ENCODE measurements around the gene CALN1.

Gene CALN1

DNA sequence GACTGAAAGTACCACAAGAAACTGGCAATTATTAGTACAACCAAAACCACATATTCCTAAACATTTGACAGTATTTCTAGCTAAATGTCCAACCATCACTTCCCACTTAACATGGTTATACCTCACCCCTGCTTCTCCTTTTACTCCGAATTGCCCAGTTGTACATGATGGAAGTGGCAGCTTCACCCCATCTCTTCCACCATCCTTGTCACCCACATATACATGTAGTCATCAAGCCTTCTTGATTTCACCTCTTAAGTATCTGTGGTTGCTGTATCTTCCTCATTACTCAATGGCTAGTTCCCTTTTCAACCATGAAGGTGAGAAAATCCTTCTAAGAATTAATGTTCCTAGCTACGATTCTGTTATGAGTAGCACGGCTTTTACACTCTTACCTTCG, 388.2 kb downstream of the CALN1 start:
- H3K36me3 ChIP-seq: no peaks in the 10 kb centered on the region
- no peak overlapping the region for H3K27ac ChIP-seq
- TF ChIP-seq Cebpa-rat (IDR thresholded peaks at IDR 0.05): no peak
- no peak overlapping the region for H3K4me2 ChIP-seq
- no peaks in the 10 kb centered on the region for H4K20me1 ChIP-seq
- H3K9me3 ChIP-seq (replicated peaks in 1 of 11): peaks cover 0 to 20% (median 3%) of the 10 kb centered on the region in 11 experiments; a peak in 4 of 22 replicates
- H3K4me3 ChIP-seq: no peak overlapping the region
- no peak overlapping the region for H3K9ac ChIP-seq
- H3K27me3 ChIP-seq: no peaks in the 10 kb centered on the region
- no peaks in the 10 kb centered on the region for H3K4me1 ChIP-seq

DNA sequence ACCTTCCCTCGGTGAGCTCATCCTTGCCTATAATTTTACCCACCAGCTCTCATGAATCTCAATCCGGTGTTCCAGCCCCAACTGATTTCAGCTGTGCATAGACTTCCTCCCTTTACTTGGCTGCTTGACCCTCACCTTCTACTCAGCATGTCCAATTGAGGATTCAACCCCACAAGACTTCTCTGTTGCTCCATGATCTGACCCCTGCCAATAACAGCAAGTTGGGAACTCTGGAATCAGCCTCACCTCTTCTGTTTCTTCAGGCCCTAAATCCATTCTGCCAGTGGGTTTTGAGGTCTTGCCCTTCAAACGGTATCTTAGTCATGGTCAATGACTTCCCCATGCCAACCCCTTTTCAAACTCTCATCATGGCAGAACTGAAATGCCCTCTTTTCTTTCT, 390.4 kb downstream of the CALN1 start:
- no peaks in the 10 kb centered on the region for H3K4me1 ChIP-seq
- TF ChIP-seq Cebpa-rat (IDR thresholded peaks at IDR 0.05): no peak
- H3K9me3 ChIP-seq (replicated peaks in 1 of 11): peaks cover 0 to 12% (median 3%) of the 10 kb centered on the region in 11 experiments; a peak in 4 of 22 replicates
- no peaks in the 10 kb centered on the region for H4K20me1 ChIP-seq
- no peak overlapping the region for H3K9ac ChIP-seq
- no peaks in the 10 kb centered on the region for H3K36me3 ChIP-seq
- H3K27ac ChIP-seq: no peak overlapping the region
- no peaks in the 10 kb centered on the region for H3K27me3 ChIP-seq
- no peak overlapping the region for H3K4me3 ChIP-seq
- H3K4me2 ChIP-seq: no peak overlapping the region

DNA sequence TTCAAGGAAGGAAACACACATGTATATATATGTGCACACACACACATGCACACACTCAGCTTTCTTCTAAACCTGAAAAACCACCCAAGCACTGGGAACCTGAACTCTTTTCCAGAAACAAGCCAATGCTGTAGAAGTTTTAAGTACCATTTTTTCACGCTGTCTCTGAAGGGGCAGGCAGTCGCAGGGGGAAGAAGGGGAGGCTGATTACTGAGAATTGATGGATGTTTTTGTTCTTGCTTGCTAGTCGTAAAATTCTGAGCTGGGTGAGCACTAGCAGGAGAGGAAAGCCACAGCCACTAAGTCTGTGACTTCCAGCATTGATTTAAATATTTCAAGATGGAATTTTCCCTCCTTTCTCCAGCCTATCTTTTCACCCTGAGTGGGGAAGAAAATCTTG, 391.8 kb downstream of the CALN1 start:
- Histone ChIP-seq H3K4me2 (no peak overlapping the region), H3K36me3 (no peaks in the 10 kb centered on the region)
- no peak for TF ChIP-seq Cebpa-rat (IDR thresholded peaks at IDR 0.05)

DNA sequence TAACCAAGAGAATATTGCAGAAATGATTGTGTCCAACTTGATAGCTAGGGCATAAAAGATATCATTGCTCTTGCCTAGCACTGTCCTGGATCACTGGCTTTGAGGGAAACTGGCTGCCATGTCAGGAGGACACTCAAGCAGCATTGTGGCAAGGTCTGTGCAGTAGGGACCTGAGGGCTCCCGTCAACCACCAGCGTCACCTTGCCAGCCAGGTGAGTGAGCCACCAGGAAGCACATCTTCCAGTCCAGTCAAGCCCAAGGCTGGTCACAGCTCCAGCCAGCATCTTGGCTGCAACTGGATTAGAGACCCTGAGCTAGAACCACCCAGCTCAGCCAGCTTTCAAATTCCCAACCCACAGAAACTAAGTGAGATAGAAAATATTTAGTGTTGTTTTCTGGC, 392.7 kb downstream of the CALN1 start:
- no peak overlapping the region for H3K4me3 ChIP-seq
- no peak overlapping the region for H3K27ac ChIP-seq
- H3K36me3 ChIP-seq: no peaks in the 10 kb centered on the region
- H3K9ac ChIP-seq: no peak overlapping the region
- H3K4me1 ChIP-seq: no peaks in the 10 kb centered on the region
- peaks cover 0 to 12% (median 3%) of the 10 kb centered on the region in 11 experiments; a peak in 4 of 22 replicates for H3K9me3 ChIP-seq (replicated peaks in 1 of 11)
- H3K4me2 ChIP-seq: no peak overlapping the region
- H4K20me1 ChIP-seq: no peaks in the 10 kb centered on the region
- H3K27me3 ChIP-seq: no peaks in the 10 kb centered on the region
- TF ChIP-seq Cebpa-rat (IDR thresholded peaks at IDR 0.05): no peak

More for the DNA sequence above, 391.8 kb downstream of the CALN1 start:
- Histone ChIP-seq H3K4me1 (no peaks in the 10 kb centered on the region), H3K27me3 (no peaks in the 10 kb centered on the region), H3K9ac (no peak overlapping the region), H3K4me3 (no peak overlapping the region), H3K9me3 (replicated peaks in 1 of 11) (peaks cover 0 to 12% (median 3%) of the 10 kb centered on the region in 11 experiments; a peak in 4 of 22 replicates), H3K27ac (no peak overlapping the region), H4K20me1 (no peaks in the 10 kb centered on the region)

DNA sequence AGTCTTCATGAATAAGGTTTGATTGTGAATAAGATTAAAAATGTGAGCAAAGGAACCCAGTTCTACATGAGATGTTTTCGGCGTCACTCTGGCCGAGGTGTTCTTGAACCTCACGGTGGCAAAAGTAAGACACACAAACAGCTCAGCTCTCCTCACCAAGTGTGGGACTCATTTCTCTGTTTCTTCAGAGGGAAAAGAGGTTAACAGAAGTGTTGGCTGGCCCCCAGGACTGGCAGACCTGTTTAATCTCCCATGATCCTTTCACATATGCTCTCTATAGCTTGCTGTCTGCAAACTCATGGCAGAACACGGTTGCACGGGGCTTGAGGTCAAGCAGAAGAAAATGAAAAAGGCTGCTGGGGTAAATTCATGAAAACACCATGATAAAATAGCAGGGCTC, 394.4 kb downstream of the CALN1 start:
- no peak overlapping the region for H3K4me2 ChIP-seq
- no peak for TF ChIP-seq Cebpa-rat (IDR thresholded peaks at IDR 0.05)
- H3K4me3 ChIP-seq: no peak overlapping the region
- H3K9me3 ChIP-seq (replicated peaks in 1 of 11): peaks cover 0 to 12% (median 3%) of the 10 kb centered on the region in 11 experiments; a peak in 4 of 22 replicates
- no peaks in the 10 kb centered on the region for H4K20me1 ChIP-seq
- no peak overlapping the region for H3K9ac ChIP-seq
- no peaks in the 10 kb centered on the region for H3K27me3 ChIP-seq
- no peak overlapping the region for H3K27ac ChIP-seq
- no peaks in the 10 kb centered on the region for H3K4me1 ChIP-seq
- no peaks in the 10 kb centered on the region for H3K36me3 ChIP-seq

DNA sequence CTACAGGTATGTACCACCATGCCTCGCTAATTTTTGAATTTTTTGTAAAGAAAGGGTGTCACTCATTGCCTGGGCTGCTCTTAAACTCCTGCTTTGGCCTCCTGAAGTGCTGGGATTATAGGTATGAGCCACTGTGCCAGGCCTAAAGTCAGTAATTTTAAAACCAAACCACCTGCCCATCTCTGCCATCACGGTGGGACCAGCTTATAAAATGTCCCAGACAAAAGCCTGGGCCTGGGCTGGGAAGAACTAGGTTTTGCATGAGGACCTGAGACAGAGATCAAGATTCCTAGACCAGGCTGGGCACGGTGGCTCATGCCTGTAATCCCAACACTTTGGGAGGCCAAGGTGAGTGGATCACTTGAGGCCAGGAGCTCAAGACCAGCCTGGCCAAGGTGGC, 395.6 kb downstream of the CALN1 start:
- H3K4me2 ChIP-seq: no peak overlapping the region
- H3K27me3 ChIP-seq: no peaks in the 10 kb centered on the region
- H3K36me3 ChIP-seq: no peaks in the 10 kb centered on the region
- H3K4me3 ChIP-seq: no peak overlapping the region
- no peak overlapping the region for H3K9ac ChIP-seq
- TF ChIP-seq Cebpa-rat (IDR thresholded peaks at IDR 0.05): no peak
- H3K27ac ChIP-seq: no peak overlapping the region
- no peaks in the 10 kb centered on the region for H4K20me1 ChIP-seq
- peaks cover 0 to 9% (median 3%) of the 10 kb centered on the region in 11 experiments; a peak in 4 of 22 replicates for H3K9me3 ChIP-seq (replicated peaks in 1 of 11)
- no peaks in the 10 kb centered on the region for H3K4me1 ChIP-seq

DNA sequence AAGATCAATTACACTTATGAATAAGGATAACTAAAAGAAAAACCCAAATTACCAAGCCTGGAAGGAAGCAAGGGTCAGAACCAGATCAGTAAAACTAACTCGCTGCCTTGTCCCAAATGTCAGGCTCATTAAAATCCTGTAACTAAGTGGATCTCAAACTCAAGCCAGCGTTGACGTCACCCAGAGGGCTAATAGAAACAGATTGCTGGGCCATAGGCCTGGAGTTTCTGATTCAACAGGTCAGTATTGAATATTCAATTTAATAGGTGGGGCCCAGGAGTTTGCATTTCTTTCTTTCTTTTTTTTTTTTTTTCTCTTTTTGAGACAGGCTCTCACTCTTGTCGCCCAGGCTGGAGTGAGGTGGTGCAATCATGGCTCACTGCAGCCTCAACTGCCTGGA, 397.0 kb downstream of the CALN1 start:
- H3K36me3 ChIP-seq: no peaks in the 10 kb centered on the region
- H3K27me3 ChIP-seq: no peaks in the 10 kb centered on the region
- H3K4me1 ChIP-seq: no peaks in the 10 kb centered on the region
- no peak overlapping the region for H3K9ac ChIP-seq
- H3K4me3 ChIP-seq: no peak overlapping the region
- H3K27ac ChIP-seq: no peak overlapping the region
- no peaks in the 10 kb centered on the region for H4K20me1 ChIP-seq
- peaks cover 0 to 13% (median 8%) of the 10 kb centered on the region in 11 experiments; a peak in 14 of 22 replicates for H3K9me3 ChIP-seq (replicated peaks in 1 of 11)
- TF ChIP-seq Cebpa-rat (IDR thresholded peaks at IDR 0.05): no peak
- no peak overlapping the region for H3K4me2 ChIP-seq

DNA sequence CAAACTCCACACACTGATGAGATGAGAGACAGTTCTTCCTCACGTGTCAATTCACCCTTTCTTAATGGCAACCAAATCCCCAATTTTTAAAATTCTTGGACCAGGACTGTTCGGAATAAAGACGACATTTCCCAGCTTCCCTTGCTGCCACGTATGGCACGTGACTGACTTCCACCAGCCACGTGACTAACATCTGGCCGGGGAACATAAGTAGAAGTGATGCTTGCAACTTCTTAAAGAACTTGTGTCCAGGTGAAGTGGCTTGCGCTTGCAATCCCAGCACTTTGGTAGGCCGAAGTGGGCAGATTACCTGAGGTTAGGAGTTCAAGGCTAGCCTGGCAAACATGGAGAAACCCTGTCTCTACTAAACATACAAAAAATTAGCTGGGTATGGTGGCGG, 405.1 kb downstream of the CALN1 start:
- no peak overlapping the region for H3K27ac ChIP-seq
- no peak overlapping the region for H3K4me3 ChIP-seq
- no peak overlapping the region for H3K9ac ChIP-seq
- no peaks in the 10 kb centered on the region for H3K36me3 ChIP-seq
- no peak for TF ChIP-seq Cebpa-rat (IDR thresholded peaks at IDR 0.05)
- no peaks in the 10 kb centered on the region for H4K20me1 ChIP-seq
- no peak overlapping the region for H3K4me2 ChIP-seq
- H3K4me1 ChIP-seq: no peaks in the 10 kb centered on the region
- H3K27me3 ChIP-seq: no peaks in the 10 kb centered on the region
- H3K9me3 ChIP-seq (replicated peaks in 1 of 11): peaks cover 4 to 15% (median 12%) of the 10 kb centered on the region in 11 experiments; a peak in 16 of 22 replicates

DNA sequence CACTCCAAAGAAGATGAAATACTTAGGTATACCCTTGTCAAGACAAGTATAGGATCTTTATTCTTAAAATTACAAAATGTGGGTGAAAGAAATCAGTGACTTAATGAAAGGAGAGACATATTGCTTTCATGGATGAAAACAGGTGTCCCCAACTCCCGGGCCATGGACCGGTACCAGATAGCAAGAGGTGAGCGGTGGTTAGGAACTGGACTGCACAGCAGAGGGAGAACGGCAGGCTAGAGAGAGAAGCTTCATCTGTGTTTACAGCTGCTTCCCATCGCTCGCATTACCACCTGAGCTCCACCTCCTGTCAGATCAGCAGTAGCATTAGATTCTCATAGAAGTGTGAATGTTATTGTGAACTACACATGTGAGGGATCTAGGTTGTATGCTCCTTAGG, 408.9 kb downstream of the CALN1 start:
- no peak overlapping the region for H3K27ac ChIP-seq
- no peaks in the 10 kb centered on the region for H3K36me3 ChIP-seq
- no peaks in the 10 kb centered on the region for H3K4me1 ChIP-seq
- no peaks in the 10 kb centered on the region; a peak in 1 of 22 replicates for H3K9me3 ChIP-seq (replicated peaks in 1 of 11)
- no peaks in the 10 kb centered on the region for H3K27me3 ChIP-seq
- H4K20me1 ChIP-seq: no peaks in the 10 kb centered on the region
- H3K9ac ChIP-seq: no peak overlapping the region
- TF ChIP-seq Cebpa-rat (IDR thresholded peaks at IDR 0.05): no peak
- H3K4me3 ChIP-seq: no peak overlapping the region
- H3K4me2 ChIP-seq: no peak overlapping the region

DNA sequence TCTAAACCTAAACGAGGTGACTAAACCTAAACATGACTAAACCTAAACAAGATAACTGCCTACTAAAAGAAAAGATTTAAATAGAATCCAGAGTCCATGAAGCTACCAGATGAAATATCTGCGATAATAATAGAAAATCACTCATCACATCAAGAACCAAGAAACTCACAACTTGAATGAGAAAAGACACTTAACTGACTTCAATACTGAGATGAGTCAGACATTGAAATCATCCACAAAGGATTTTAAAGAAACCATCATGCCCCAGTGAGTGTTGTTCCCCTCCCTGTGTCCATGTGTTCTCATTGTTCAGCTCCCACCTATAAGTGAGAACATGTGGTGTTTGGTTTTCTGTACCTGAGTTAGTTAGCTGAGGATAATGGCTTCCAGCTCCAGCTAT, 416.0 kb downstream of the CALN1 start:
- Histone ChIP-seq H3K27ac (no peak overlapping the region), H3K4me1 (peaks cover 0 to 16% (median 7%) of the 10 kb centered on the region in 10 experiments; a peak in 15 of 20 replicates), H3K27me3 (no peaks in the 10 kb centered on the region), H3K9me3 (replicated peaks in 1 of 11) (no peaks in the 10 kb centered on the region; a peak in 4 of 22 replicates), H3K4me2 (peak overlapping the region in 1 of 11 experiments; percentile 28; a peak in 1 of 22 replicates), H3K36me3 (no peaks in the 10 kb centered on the region), H3K4me3 (no peak overlapping the region), H4K20me1 (no peaks in the 10 kb centered on the region), H3K9ac (no peak overlapping the region)
- no peak for TF ChIP-seq Cebpa-rat (IDR thresholded peaks at IDR 0.05)
